GM12878 (cell line): ENCODE data around the gene MAPK1IP1L. TPM values are rescaled to one million over a fixed set of nuclear protein-coding genes. Genes with fewer than 3 reads are reported as not detected.

Experiments
- ATAC-seq: fragments of 200-7000 bp; cut with Tn5 transposase; 3 replicates; pipeline ENCODE4 v1.9.1; 2020; ENCODE audit warnings: mild to moderate bottlenecking, moderate library complexity
- BruUV-seq: library from RNA; stranded (reverse); fragments of 400-500 nt; replicated peaks from 2 replicates; lab custom pipeline; 2021; lab: Mats Ljungman, UMichigan
- CTCF ChIA-PET: fragments of 300-600 bp; sonication (Branson Sonifier 250); formaldehyde crosslinking; extraction: SDS; loops from one replicate; lab custom pipeline; 2021; ENCODE audit warnings: inconsistent platforms; lab: Yijun Ruan, JAX
- POLR2A ChIA-PET: fragments of 350-600 bp; formaldehyde crosslinking; extraction: SDS; loops from one replicate; lab custom pipeline; 2021; ENCODE audit warnings: inconsistent platforms; lab: Charles Lee
- RAD21 ChIA-PET: fragments of 300-600 bp; sonication (Branson Sonifier 250); formaldehyde crosslinking; loops from one replicate; lab custom pipeline; 2023; ENCODE audit warnings: antibody characterized with exemption; ENCODE audit not compliant: unreplicated experiment; lab: Charles Lee
- SMC1A ChIA-PET: fragments of 300-600 bp; sonication (Branson Sonifier 250); formaldehyde crosslinking; loops from one replicate; lab custom pipeline; 2023; ENCODE audit not compliant: unreplicated experiment, uncharacterized antibody; lab: Charles Lee
- DNase-seq: peaks from one replicate; pipeline ENCODE4 v3.0.0-alpha.2; 2011; ENCODE audit warnings: low read depth, low spot score
- FAIRE-seq: peaks from 3 replicates; lab custom pipeline; 2011; peaks lifted over from hg19 to GRCh38; lab: Jason Lieb, UNC
- H2AFZ ChIP-seq: 2 replicates; pipeline ENCODE4 v1.6.0; 2011; ENCODE audit warnings: low read depth, low read length, control low read depth; ENCODE audit not compliant: control insufficient read depth
- H3K27ac ChIP-seq: 2 replicates; pipeline ENCODE4 v1.5.1; 2011; ENCODE audit warnings: control low read depth; ENCODE audit not compliant: control insufficient read depth, insufficient read depth
- H3K27me3 ChIP-seq, 2 experiments: replicated peaks in 1 of 2; 2 replicates each; pipeline versions ENCODE4 v1.6.0 to v1.6.1; 2011; ENCODE audit warnings: low read length in 1 of 2; ENCODE audit not compliant: control insufficient read depth in 2 of 2, insufficient read depth in 2 of 2
- H3K36me3 ChIP-seq, 2 experiments: 2 replicates each; pipeline ENCODE4 v1.5.1; 2011; ENCODE audit warnings: low read length in 1 of 2; ENCODE audit not compliant: control insufficient read depth in 2 of 2, insufficient read depth in 2 of 2
- H3K4me1 ChIP-seq: 2 replicates; pipeline ENCODE4 v1.6.1; 2011; ENCODE audit warnings: mild to moderate bottlenecking, low read length, moderate library complexity, mixed read lengths; ENCODE audit not compliant: control insufficient read depth, insufficient read depth
- H3K4me2 ChIP-seq: 2 replicates; pipeline ENCODE4 v1.6.0; 2011; ENCODE audit warnings: control low read depth; ENCODE audit not compliant: control insufficient read depth, insufficient read depth
- H3K4me3 ChIP-seq: fragments of 200-600 bp; sonication (generic); 2 replicates; pipeline ENCODE4 v1.5.1; 2016
- H3K79me2 ChIP-seq: 2 replicates; pipeline ENCODE4 v1.6.0; 2011; ENCODE audit warnings: low read length; ENCODE audit not compliant: control insufficient read depth, insufficient read depth
- H3K9ac ChIP-seq: 2 replicates; pipeline ENCODE4 v1.8.0; 2011; ENCODE audit warnings: low read length, control low read depth, mixed read lengths; ENCODE audit not compliant: control insufficient read depth, insufficient read depth
- H3K9me3 ChIP-seq: replicated peaks from 3 replicates; pipeline ENCODE4 v1.5.1; 2011; ENCODE audit warnings: mild to moderate bottlenecking, low read length; ENCODE audit not compliant: control insufficient read depth, insufficient read depth
- H4K20me1 ChIP-seq: 2 replicates; pipeline ENCODE4 v1.6.0; 2011; ENCODE audit not compliant: control insufficient read depth, insufficient read depth
- CTCF ChIP-seq, 3 experiments: IDR thresholded peaks in 2 of 3; conservative IDR thresholded peaks in 1 of 3; 2 replicates each; pipeline ENCODE4 v1.5.1; 2011; ENCODE audit warnings: low read depth in 3 of 3, low read length in 3 of 3, mild to moderate bottlenecking in 3 of 3, control low read depth in 2 of 3, moderate library complexity in 2 of 3, inconsistent platforms in 1 of 3, mixed read lengths in 1 of 3; ENCODE audit not compliant: control insufficient read depth in 2 of 3, insufficient read depth in 1 of 3; ENCODE audit errors: extremely low read depth in 1 of 3
- POLR2AphosphoS2 ChIP-seq: IDR thresholded peaks from 2 replicates; pipeline ENCODE4 v1.6.1; 2011; ENCODE audit warnings: low read depth, mild to moderate bottlenecking, low read length, improper control_type of control experiment, moderate library complexity
- RELB ChIP-seq: fragments of 450-650 bp; IDR thresholded peaks from 2 replicates; pipeline ENCODE4 v1.6.1; 2017; ENCODE audit warnings: low read depth, mild to moderate bottlenecking, moderate library complexity
- WGBS: methylation state at CpG from one replicate; pipeline ENCODE4 v1.1.6; 2016; ENCODE audit warnings: low lambda C conversion rate; ENCODE audit not compliant: insufficient replicate concordance, insufficient coverage; ENCODE audit errors: missing lambda C conversion rate; 5-methylcytosine and 5-hydroxymethylcytosine counted together
- in situ Hi-C: fragments of 300-500 bp; cut with MboI; formaldehyde crosslinking; loops from 9 replicates; pipeline ENCODE4 v1.14.3; 2018; ENCODE audit warnings: mixed read lengths
- intact Hi-C: fragments of 100-400 bp; cut with micrococcal nuclease; formaldehyde crosslinking; loops from one replicate; pipeline ENCODE4 v1.14.2; 2022; ENCODE audit not compliant: unreplicated experiment
- polyA plus RNA-seq, 11 experiments: library from polyadenylated mRNA; depleted of rRNA in 4 of 11; unstranded in 6 of 11; stranded (reverse) in 5 of 11; fragments of >200 nt; fragmentation: Nextera tagmentation in 4 of 11; fragmentation: Illumina TruSeq in 1 of 11; extraction: Ambion mirVana in 4 of 11; extraction: Trizol in 1 of 11; gene quantifications; 1 replicate in 1 of 11; 2 replicates in 10 of 11; pipeline versions ENCODE4 v1.2.1 to v1.2.3, GENCODE V29; 2011 to 2016; ENCODE audit warnings: inconsistent platforms in 2 of 11, missing spikeins in 2 of 11, low read depth in 1 of 11
- total RNA-seq, 4 experiments: library from RNA; depleted of rRNA in 3 of 4; stranded (reverse); fragments of >200 nt in 3 of 4; fragmentation: Illumina TruSeq in 1 of 4; extraction: Trizol in 1 of 4; gene quantifications; 2 replicates each; pipeline versions ENCODE4 v1.2.1 to v1.2.3, GENCODE V29; 2013 to 2021

MAPK1IP1L gene
- total and polyA plus RNA-seq, 10 of the 15 experiments (the other 5 are each of a cell fraction or from before 2014, with no cell fraction given): 44.6 to 117 (median 73.0) TPM

GRCh38 chr14:55066223-55066622 is 14.8 kb downstream of the MAPK1IP1L start:
- ATAC-seq (peak; percentile 12), DNase-seq (no peak), FAIRE-seq (no peak)
- intact Hi-C loops: no loop called here
- Histone ChIP-seq H3K36me3 (peaks cover 1 to 14% of the 10 kb centered on the region in 2 experiments; a peak in 3 of 4 replicates), H3K9ac (no peak overlapping the region), H3K79me2 (peaks cover 11% of the 10 kb centered on the region), H4K20me1 (no peaks in the 10 kb centered on the region), H3K4me3 (no peak overlapping the region), H2AFZ (no peak overlapping the region), H3K4me1 (peaks cover 9% of the 10 kb centered on the region), H3K27ac (no peak overlapping the region), H3K27me3 (no peaks in the 10 kb centered on the region), H3K9me3 (no peaks in the 10 kb centered on the region), H3K4me2 (no peak overlapping the region)
- RAD21 ChIA-PET: interaction anchor here (0.8 to 2.4 kb wide), 11 partner anchors 9 to 501 kb away, joined by 3 to 11 read pairs (median 4); partner anchors contain the start of gene MAPK1IP1L
- in situ Hi-C loops: no loop called here
- CTCF ChIA-PET: interaction anchor here (0.8 to 2.7 kb wide), 6 partner anchors 10 to 163 kb away, joined by 3 to 14 read pairs (median 6); partner anchors contain the start of gene MAPK1IP1L
- BruUV-seq: no TSS peak
- TF ChIP-seq CTCF (IDR thresholded peaks at IDR 0.05 in 2 of 3, conservative IDR thresholded peaks at IDR 0.05 in 1 of 3; ENCODE audit: control insufficient read depth in 2 of 3, extremely low read depth in 1 of 3, insufficient read depth in 1 of 3, low read depth in 3 of 3, low read length in 3 of 3) (no peak), POLR2AphosphoS2 (0 out of 2 replicates have a peak, but pooled peaks have one; percentile 31), RELB (no peak)
- POLR2A ChIA-PET: interaction anchor here (0.6 to 2.7 kb wide), 13 partner anchors 8 to 189 kb away, joined by 3 to 12 read pairs (median 4); no protein-coding TSS in a partner anchor
- SMC1A ChIA-PET: interaction anchor here (0.7 to 4.2 kb wide), 12 partner anchors 8 to 177 kb away, joined by 3 to 31 read pairs (median 4); partner anchors contain the start of genes MAPK1IP1L, SOCS4 and WDHD1
- 94% methylated on average over 1 of the region's 1 CpG for WGBS
